HepG2 (cell line): ENCODE measurements around the gene C10orf67. TPM values are rescaled to one million over a fixed set of nuclear protein-coding genes. Genes with fewer than 3 reads are reported as not detected.

Experiments
- AHDC1 ChIP-seq: sonication (generic); formaldehyde crosslinking; IDR thresholded peaks from 2 replicates; pipeline ENCODE4 v1.5.1; 2020; ENCODE audit warnings: mild to moderate bottlenecking, missing genetic modification reagents, borderline replicate concordance
- BCL6 ChIP-seq: IDR thresholded peaks from 2 replicates; pipeline ENCODE4 v1.6.1; 2016; ENCODE audit warnings: missing genetic modification reagents, missing compliant biosample characterization
- CBX1 ChIP-seq: IDR thresholded peaks from one replicate; pipeline ENCODE4 v1.6.1; 2016; ENCODE audit warnings: antibody characterized with exemption, low read depth
- NFYC ChIP-seq: IDR thresholded peaks from 2 replicates; pipeline ENCODE4 v1.6.1; 2016; ENCODE audit warnings: missing genetic modification reagents, missing compliant biosample characterization
- PRMT3 ChIP-seq: sonication (generic); formaldehyde crosslinking; IDR thresholded peaks from 2 replicates; pipeline ENCODE4 v1.8.1; 2022; ENCODE audit warnings: low read depth, mild to moderate bottlenecking, moderate library complexity, missing genetic modification reagents, borderline replicate concordance
- THAP8 ChIP-seq: sonication (generic); formaldehyde crosslinking; IDR thresholded peaks from 2 replicates; pipeline ENCODE4 v1.5.1; 2020; ENCODE audit warnings: missing genetic modification reagents, mild to moderate bottlenecking, borderline replicate concordance
- ZBTB42 ChIP-seq: sonication (generic); formaldehyde crosslinking; IDR thresholded peaks from 2 replicates; pipeline ENCODE4 v1.5.0; 2020; ENCODE audit warnings: mild to moderate bottlenecking, missing genetic modification reagents
- ZNF580 ChIP-seq: IDR thresholded peaks from 2 replicates; pipeline ENCODE4 v1.6.1; 2016; ENCODE audit warnings: low read depth, borderline replicate concordance
- ZNF816 ChIP-seq: sonication (generic); formaldehyde crosslinking; IDR thresholded peaks from 2 replicates; pipeline ENCODE4 v1.8.0; 2022; ENCODE audit warnings: missing genetic modification reagents, mild to moderate bottlenecking, borderline replicate concordance
- polyA plus RNA-seq, 8 experiments: library from polyadenylated mRNA; depleted of rRNA in 3 of 8; stranded (reverse) in 7 of 8; unstranded in 1 of 8; fragments of >200 nt; fragmentation: Illumina TruSeq in 4 of 8; extraction: Trizol in 4 of 8; gene quantifications; 2 replicates each; pipeline versions ENCODE4 v1.2.1 to v1.2.3, GENCODE V29; 2011 to 2016; ENCODE audit warnings: low read depth in 4 of 8, missing spikeins in 1 of 8, mixed read lengths in 1 of 8; ENCODE audit not compliant: insufficient read depth in 1 of 8
- total RNA-seq, 5 experiments: library from RNA; depleted of rRNA; stranded (reverse); fragments of >200 nt; fragmentation: Illumina TruSeq; extraction: Trizol; gene quantifications; 2 replicates each; pipeline ENCODE4 v1.2.3, GENCODE V29; 2016; ENCODE audit warnings: low read depth in 1 of 5
- TF ChIP-seq, protein P1 (sequence below): sonication (generic); formaldehyde crosslinking; IDR thresholded peaks from 2 replicates; pipeline ENCODE4 v1.5.1; 2020; ENCODE audit warnings: mild to moderate bottlenecking, missing genetic modification reagents, borderline replicate concordance

Gene C10orf67
- total and polyA plus RNA-seq, 2 of the 13 experiments (the other 11 are each of a cell fraction or from before 2014, with no cell fraction given), result not detected

DNA sequence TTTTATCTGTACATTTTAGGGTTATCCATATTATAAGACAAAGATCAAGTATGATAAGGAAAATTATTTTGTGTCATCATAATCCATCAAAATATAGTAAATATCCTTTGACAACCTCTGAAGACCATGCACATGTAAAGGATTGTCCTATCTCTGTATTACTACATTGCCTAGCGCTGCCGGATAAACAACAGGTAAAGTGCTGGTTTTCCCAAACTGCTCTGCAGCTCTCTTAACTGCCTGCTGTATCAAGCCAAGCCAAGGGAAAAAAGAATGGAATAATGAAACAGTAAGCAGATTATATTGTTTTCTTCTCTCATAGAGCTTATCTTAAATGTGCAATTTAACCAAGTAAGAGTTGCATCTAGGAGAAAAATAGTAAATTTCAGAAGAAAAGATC is 81.7 kb downstream of the C10orf67 start (continued):
- TF ChIP-seq AHDC1 (CRISPR knock-in tag) (no peak), PRMT3 (CRISPR knock-in tag) (no peak), CBX1 (no peak), ZBTB42 (CRISPR knock-in tag) (no peak), NFYC (CRISPR knock-in tag) (no peak), BCL6 (CRISPR knock-in tag) (no peak), ZNF816 (CRISPR knock-in tag) (no peak), THAP8 (CRISPR knock-in tag) (no peak), ZNF580 (CRISPR knock-in tag) (no peak)
- TF ChIP-seq, protein P1, sequence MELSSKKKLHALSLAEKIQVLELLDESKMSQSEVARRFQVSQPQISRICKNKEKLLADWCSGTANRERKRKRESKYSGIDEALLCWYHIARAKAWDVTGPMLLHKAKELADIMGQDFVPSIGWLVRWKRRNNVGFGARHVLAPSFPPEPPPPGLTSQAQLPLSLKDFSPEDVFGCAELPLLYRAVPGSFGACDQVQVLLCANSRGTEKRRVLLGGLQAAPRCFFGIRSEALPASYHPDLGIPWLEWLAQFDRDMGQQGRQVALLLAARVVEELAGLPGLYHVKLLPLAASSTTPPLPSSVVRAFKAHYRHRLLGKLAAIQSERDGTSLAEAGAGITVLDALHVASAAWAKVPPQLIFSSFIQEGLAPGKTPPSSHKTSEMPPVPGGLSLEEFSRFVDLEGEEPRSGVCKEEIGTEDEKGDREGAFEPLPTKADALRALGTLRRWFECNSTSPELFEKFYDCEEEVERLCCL (CRISPR knock-in tag), result no peak
